AG10803 (cell line): ENCODE results near the gene EIF3L.

Experiments
- DNase-seq: peaks from one replicate; pipeline ENCODE4 v3.0.0; 2010; ENCODE audit warnings: low read depth
- H3K4me3 ChIP-seq: 2 replicates; pipeline ENCODE4 v1.5.1; 2011; ENCODE audit warnings: mild to moderate bottlenecking, low read length, control low read depth
- TF ChIP-seq, protein P1 (sequence below): conservative IDR thresholded peaks from 2 replicates; pipeline ENCODE4 v1.5.1; 2011; ENCODE audit warnings: mild to moderate bottlenecking, low read length, control low read depth, inconsistent platforms

The EIF3L gene

DNA sequence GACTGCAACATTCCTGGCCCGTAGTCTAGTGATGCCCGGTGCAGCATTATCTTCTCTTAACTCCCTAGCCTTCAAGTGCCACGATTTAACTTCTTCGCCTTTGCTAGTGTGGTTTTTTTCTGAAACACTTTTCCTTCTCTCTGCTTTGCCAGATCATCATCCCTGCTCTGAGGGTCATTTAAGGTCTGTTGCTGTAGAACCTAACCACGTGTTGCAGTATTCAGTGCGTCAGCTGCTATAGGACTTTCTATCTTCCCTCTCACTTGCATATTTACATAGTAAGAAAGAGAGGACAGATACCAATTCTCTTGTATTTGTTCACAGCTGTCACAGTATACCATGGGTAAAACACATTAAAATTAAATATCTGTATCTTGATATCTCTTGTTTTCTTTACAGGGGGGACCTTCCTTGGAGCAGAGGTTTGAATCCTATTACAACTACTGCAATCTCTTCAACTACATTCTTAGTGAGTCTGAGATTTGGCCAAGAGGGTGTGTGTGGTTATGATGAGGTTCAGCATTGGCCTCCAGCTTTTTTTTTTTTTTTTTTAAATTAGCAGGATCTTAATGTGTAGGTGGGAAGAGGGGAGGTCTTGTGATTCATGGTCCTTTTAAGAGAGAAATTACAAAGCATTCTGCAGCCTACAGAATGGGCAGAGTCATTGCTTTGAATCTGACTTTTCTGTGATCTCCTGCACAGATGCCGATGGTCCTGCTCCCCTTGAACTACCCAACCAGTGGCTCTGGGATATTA is 13.5 kb downstream of the EIF3L start:
- H3K4me3 ChIP-seq: no peak overlapping the region
- no peak for DNase-seq
- TF ChIP-seq, protein P1, sequence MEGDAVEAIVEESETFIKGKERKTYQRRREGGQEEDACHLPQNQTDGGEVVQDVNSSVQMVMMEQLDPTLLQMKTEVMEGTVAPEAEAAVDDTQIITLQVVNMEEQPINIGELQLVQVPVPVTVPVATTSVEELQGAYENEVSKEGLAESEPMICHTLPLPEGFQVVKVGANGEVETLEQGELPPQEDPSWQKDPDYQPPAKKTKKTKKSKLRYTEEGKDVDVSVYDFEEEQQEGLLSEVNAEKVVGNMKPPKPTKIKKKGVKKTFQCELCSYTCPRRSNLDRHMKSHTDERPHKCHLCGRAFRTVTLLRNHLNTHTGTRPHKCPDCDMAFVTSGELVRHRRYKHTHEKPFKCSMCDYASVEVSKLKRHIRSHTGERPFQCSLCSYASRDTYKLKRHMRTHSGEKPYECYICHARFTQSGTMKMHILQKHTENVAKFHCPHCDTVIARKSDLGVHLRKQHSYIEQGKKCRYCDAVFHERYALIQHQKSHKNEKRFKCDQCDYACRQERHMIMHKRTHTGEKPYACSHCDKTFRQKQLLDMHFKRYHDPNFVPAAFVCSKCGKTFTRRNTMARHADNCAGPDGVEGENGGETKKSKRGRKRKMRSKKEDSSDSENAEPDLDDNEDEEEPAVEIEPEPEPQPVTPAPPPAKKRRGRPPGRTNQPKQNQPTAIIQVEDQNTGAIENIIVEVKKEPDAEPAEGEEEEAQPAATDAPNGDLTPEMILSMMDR: no peak

DNA sequence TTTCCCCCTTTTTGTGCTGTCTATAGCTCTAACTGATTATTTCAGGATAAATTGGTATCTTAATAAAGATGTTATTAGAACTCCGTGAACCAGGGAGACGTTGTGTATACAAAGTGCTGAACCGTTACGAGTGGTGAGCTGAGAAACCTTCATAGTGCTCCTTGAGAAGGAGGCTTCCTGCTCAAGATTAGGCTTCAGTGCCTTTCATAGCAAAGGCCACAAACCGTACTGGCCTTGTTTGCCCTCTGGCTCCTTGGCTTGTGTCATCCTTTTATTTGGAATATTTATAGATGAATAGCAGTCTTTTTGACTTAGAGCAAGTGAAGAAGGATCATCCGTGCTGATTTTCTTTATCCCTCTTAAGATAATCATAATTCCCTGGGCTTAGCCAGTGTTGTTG is 16.3 kb downstream of the EIF3L start:
- DNase-seq: no peak
- TF ChIP-seq, protein P1: no peak
- no peak overlapping the region for H3K4me3 ChIP-seq

DNA sequence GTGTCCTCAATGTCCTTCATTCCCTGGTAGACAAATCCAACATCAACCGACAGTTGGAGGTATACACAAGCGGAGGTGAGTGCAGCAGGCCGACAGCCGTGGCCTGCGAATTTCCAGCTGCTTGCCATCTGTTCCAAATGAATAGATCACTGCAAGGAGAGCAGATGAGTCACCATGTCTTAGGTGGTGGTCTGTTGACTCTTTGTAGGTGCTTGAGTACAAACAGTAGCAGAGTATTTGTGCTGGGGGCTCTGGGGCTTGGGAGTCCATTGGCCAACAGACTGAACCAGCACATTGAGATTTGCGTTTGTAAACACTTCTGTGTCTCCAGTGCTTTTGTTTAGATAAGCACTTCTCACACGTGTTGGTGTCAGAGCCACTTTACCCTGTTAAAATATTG is 21.1 kb downstream of the EIF3L start:
- TF ChIP-seq, protein P1: no peak
- no peak overlapping the region for H3K4me3 ChIP-seq
- DNase-seq: peak; percentile 30

DNA sequence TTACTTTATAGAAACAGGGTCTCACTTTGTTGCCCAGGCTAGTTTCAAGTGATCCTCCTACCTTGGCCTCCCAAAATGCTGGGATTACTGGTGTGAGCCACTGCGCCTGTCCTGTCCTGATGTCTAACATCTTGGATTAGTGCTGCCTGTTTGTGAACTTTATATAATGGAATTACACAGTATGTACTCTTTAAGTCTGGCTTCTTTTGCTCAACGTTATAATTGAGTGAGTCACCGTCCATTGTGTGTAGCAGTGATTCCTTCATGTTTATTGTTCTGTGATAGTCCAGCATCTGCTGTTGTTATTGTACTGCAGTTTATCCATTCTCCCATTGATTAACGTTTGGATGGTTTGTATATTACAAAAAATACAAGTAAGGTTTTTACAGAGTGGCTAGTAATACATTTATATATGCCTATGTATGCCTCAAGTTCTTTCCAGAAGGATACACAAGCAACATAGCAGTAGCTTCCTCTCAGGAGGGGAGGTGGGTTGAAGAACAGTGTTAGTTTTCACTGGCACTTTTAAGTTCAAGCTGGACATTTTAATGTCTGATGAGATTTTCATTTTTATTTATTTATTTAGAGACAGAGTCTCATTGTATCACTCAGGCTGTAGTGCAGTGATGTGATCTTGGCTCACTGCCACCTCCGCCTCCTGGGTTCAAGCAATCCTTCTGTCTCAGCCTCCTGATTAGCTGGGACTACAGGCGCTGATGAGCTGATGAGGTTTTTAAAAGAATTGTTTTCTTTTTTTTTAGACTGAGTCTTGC is 31.6 kb downstream of the EIF3L start:
- TF ChIP-seq, protein P1: no peak
- DNase-seq: peak; percentile 37
- H3K4me3 ChIP-seq: no peak overlapping the region

DNA sequence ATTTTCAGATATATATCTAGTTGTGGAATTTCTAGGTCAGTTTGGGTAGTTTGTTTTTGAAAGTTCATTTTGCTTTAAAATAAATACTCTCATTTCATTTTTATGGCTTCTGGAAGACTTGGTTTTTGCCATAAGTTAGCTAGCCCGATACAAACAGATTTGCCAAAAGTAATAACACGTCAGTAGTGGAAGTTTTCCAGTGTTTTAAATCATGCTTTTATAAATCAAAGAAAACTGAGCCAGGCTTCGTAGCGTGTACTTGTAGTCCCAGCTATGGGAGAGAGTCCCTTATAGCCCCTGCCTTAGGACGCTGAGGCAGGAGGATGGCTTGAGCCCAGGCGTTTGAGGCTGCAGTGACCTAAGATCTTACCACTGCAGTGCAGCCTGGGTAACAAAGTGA is 35.2 kb downstream of the EIF3L start:
- TF ChIP-seq, protein P1: no peak
- no peak overlapping the region for H3K4me3 ChIP-seq
- peak; percentile 69 for DNase-seq

DNA sequence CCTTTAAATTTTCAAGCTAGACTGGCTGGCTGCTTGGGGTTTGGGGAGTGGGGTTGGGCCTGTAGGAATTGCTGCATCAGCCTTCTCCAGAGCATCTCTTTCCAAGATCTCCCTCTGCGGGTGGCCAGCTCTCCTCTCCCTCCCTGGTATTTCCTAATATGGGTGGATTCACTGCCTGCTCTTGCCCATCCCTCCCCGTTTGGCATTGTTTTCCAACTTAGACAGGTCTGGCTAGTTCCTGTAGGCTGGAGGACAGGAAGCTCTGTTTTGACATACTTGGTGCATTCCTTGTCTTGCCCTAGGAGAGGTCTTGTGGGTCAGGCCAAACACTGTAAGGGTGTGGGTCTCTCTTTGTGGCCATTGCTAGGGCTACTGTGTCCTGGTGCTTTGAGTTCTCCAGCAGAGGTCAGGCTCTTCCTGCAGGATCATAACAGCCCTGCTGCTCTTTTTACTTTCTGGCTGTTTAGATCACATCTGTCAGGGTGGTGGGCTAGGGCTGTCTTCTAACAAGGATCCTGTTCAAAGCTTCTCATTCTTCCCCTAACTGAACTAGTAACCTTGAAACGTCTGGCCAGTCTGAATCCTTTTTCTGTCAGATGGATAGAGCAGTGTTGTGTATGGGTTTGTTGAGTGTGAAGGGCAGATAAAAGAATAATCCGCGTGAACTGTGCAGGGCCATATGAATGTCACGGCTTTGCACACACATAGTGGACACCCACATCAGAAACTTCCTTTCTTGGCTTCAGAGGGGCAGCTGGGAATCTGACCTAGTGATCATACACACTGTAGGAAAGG is 38.6 kb downstream of the EIF3L start:
- DNase-seq: peak; percentile 94

More for the DNA sequence above, 38.6 kb downstream of the EIF3L start:
- TF ChIP-seq, protein P1: peak; percentile 84
- no peak overlapping the region for H3K4me3 ChIP-seq
